ENCODE measurements around the gene NELFE. TPM values are rescaled to one million over a fixed set of nuclear protein-coding genes. Genes with fewer than 3 reads are reported as not detected.

NELFE gene
- total and polyA plus RNA-seq, 2 experiments from 2014 or later, result 62.9 to 108 TPM

DNA sequence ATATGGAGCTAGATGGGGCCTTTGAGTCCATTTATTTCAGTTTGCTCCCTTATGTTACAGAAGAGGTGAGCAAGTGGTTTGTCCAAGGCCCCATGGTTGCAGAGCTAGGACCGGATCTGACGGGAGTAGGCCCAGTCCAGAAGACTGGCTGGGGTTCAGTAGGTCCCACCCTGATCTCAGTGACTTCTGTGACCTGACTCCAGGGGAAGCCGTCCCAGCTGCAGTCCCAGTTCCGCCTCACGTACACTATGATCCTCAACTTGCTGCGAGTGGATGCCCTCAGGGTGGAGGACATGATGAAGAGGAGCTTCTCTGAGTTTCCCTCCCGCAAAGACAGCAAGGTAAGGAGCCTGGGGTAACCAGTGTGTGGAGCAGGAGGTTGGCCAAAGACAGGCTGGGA, 7.7 kb upstream of the NELFE start:
- DNase-seq, result no peak
- H3F3A ChIP-seq (ENCODE audit: insufficient read depth), result peaks cover 14% of the 10 kb centered on the region; the same call in 1 of the 2 replicates
- H3K27ac ChIP-seq, result no peak overlapping the region
- H4K20me1 ChIP-seq (ENCODE audit: insufficient read depth), result no peaks in the 10 kb centered on the region
- H3K9me2 ChIP-seq (ENCODE audit: insufficient read depth), result no peaks in the 10 kb centered on the region
- peaks cover 22% of the 10 kb centered on the region; the same call in 1 of the 2 replicates for H3K36me3 ChIP-seq (ENCODE audit: low read depth)
- no peaks in the 10 kb centered on the region for H3K9me3 ChIP-seq (ENCODE audit: low read depth)
- in situ Hi-C loops (cut with MboI), result no loop called here
- no peaks in the 10 kb centered on the region for H3K27me3 ChIP-seq (replicated peaks; ENCODE audit: insufficient read depth)
- TF ChIP-seq EZH2phosphoT487 (IDR thresholded peaks at IDR 0.05; ENCODE audit: insufficient read depth, low read depth) (no peak), EZH2 (IDR thresholded peaks at IDR 0.05; ENCODE audit: insufficient read depth, poor library complexity, severe bottlenecking) (no peak)
- no peak overlapping the region for H3K9ac ChIP-seq
- 82 to 87% methylated on average over 7 of the region's 7 CpGs for WGBS, 2 experiments (ENCODE audit: low coverage in 1 of 2, low lambda C conversion rate in 2 of 2, missing lambda C conversion rate in 2 of 2)
- H3K79me2 ChIP-seq (ENCODE audit: insufficient read depth), result peaks cover 36% of the 10 kb centered on the region
- no peak overlapping the region for H2AFZ ChIP-seq
- no peak overlapping the region for H3K4me3 ChIP-seq
- H3K4me2 ChIP-seq (ENCODE audit: unreplicated experiment), result no peak overlapping the region
- H3K4me1 ChIP-seq (ENCODE audit: insufficient read depth), result peaks cover 9% of the 10 kb centered on the region

DNA sequence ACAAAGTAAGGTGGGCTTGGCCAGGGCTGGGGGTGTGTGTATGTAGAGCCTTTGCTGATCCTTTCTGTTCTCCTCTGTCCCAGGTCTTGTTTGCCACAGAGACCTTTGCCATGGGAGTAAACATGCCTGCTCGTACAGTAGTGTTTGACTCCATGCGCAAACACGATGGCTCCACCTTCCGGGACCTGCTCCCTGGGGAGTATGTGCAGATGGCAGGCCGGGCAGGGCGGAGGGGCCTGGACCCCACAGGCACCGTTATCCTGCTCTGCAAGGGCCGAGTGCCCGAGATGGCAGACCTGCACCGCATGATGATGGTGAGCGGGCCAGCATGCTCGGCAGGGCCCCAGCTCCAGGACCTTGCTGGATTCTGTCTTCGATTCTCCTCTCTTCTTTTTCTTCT, 6.9 kb upstream of the NELFE start:
- H3K79me2 ChIP-seq (ENCODE audit: insufficient read depth), result peaks cover 33% of the 10 kb centered on the region
- H3K4me3 ChIP-seq, result no peak overlapping the region
- no peak overlapping the region for H3K27ac ChIP-seq
- H2AFZ ChIP-seq, result no peak overlapping the region
- peaks cover 4% of the 10 kb centered on the region for H3K4me1 ChIP-seq (ENCODE audit: insufficient read depth)
- no peaks in the 10 kb centered on the region for H3K9me3 ChIP-seq (ENCODE audit: low read depth)
- no peak overlapping the region for H3K4me2 ChIP-seq (ENCODE audit: unreplicated experiment)
- no peak for DNase-seq
- H4K20me1 ChIP-seq (ENCODE audit: insufficient read depth), result no peaks in the 10 kb centered on the region
- no peak for TF ChIP-seq EZH2phosphoT487 (IDR thresholded peaks at IDR 0.05; ENCODE audit: insufficient read depth, low read depth)
- TF ChIP-seq EZH2 (IDR thresholded peaks at IDR 0.05; ENCODE audit: insufficient read depth, poor library complexity, severe bottlenecking), result no peak
- H3K27me3 ChIP-seq (replicated peaks; ENCODE audit: insufficient read depth), result no peaks in the 10 kb centered on the region
- H3K36me3 ChIP-seq (ENCODE audit: low read depth), result peaks cover 22% of the 10 kb centered on the region; the same call in 1 of the 2 replicates
- WGBS, 2 experiments (ENCODE audit: low coverage in 1 of 2, low lambda C conversion rate in 2 of 2, missing lambda C conversion rate in 2 of 2), result 88 to 94% methylated on average over 11 to 13 of the region's 13 CpGs
- in situ Hi-C loops (cut with MboI), result no loop called here
- H3K9me2 ChIP-seq (ENCODE audit: insufficient read depth), result no peaks in the 10 kb centered on the region
- peaks cover 11% of the 10 kb centered on the region; the same call in 1 of the 2 replicates for H3F3A ChIP-seq (ENCODE audit: insufficient read depth)
- no peak overlapping the region for H3K9ac ChIP-seq

- no peak overlapping the region for H3K4me3 ChIP-seq
- H3K27ac ChIP-seq, result no peak overlapping the region
- no peaks in the 10 kb centered on the region for H3K27me3 ChIP-seq (replicated peaks; ENCODE audit: insufficient read depth)
- no peak overlapping the region for H3K4me2 ChIP-seq (ENCODE audit: unreplicated experiment)
- no peaks in the 10 kb centered on the region for H3K9me3 ChIP-seq (ENCODE audit: low read depth)
- H2AFZ ChIP-seq, result no peak overlapping the region
- peaks cover 37% of the 10 kb centered on the region for H3K79me2 ChIP-seq (ENCODE audit: insufficient read depth)
- TF ChIP-seq EZH2 (IDR thresholded peaks at IDR 0.05; ENCODE audit: insufficient read depth, poor library complexity, severe bottlenecking) (no peak), EZH2phosphoT487 (IDR thresholded peaks at IDR 0.05; ENCODE audit: insufficient read depth, low read depth) (no peak)
- H3K36me3 ChIP-seq (ENCODE audit: low read depth), result peaks cover 17% of the 10 kb centered on the region; the same call in 1 of the 2 replicates
- WGBS, 2 experiments (ENCODE audit: low coverage in 1 of 2, low lambda C conversion rate in 2 of 2, missing lambda C conversion rate in 2 of 2), result 97 to 98% methylated on average over 19 of the region's 19 CpGs
- in situ Hi-C loops (cut with MboI), result no loop called here
- peaks cover 7% of the 10 kb centered on the region for H3K4me1 ChIP-seq (ENCODE audit: insufficient read depth)
- H3K9me2 ChIP-seq (ENCODE audit: insufficient read depth), result no peaks in the 10 kb centered on the region
- no peak for DNase-seq
- no peak overlapping the region for H3K9ac ChIP-seq
- H4K20me1 ChIP-seq (ENCODE audit: insufficient read depth), result no peaks in the 10 kb centered on the region
- no peaks in the 10 kb centered on the region for H3F3A ChIP-seq (ENCODE audit: insufficient read depth)
These were observed 5.2 kb upstream of the NELFE start for GRCh38 chr6:31963921-31964320.

DNA sequence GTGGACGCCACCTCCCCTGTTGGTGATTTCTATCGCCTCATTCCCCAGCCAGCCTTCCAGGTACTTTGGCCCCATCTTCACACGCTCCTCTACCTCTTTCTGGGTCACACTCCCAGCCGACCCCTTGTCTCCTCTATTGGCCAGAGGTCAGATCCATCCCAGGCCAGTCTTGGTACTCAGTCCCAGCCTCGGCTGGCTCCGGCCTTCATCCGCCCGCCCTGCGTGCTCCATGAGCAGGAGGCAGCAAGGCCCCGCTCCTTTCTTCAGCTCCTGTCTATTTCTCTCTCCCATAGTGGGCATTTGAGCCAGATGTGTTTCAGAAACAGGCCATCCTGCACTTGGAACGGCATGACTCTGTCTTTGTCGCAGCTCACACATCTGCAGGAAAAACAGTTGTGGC, 2.8 kb upstream of the NELFE start:
- H3K27me3 ChIP-seq (replicated peaks; ENCODE audit: insufficient read depth), result no peaks in the 10 kb centered on the region
- in situ Hi-C loops (cut with MboI), result no loop called here

More for the DNA sequence above, 2.8 kb upstream of the NELFE start:
- no peak for DNase-seq
- TF ChIP-seq EZH2phosphoT487 (IDR thresholded peaks at IDR 0.05; ENCODE audit: insufficient read depth, low read depth), result no peak
- no peak for TF ChIP-seq EZH2 (IDR thresholded peaks at IDR 0.05; ENCODE audit: insufficient read depth, poor library complexity, severe bottlenecking)
- H3K9me3 ChIP-seq (ENCODE audit: low read depth), result no peaks in the 10 kb centered on the region
- no peaks in the 10 kb centered on the region for H4K20me1 ChIP-seq (ENCODE audit: insufficient read depth)
- H3K27ac ChIP-seq, result no peak overlapping the region
- H3K36me3 ChIP-seq (ENCODE audit: low read depth), result peaks cover 20% of the 10 kb centered on the region; the same call in 1 of the 2 replicates
- H3F3A ChIP-seq (ENCODE audit: insufficient read depth), result 0 out of 2 replicates have a peak, but pooled peaks cover 8% of the 10 kb centered on the region
- H3K4me2 ChIP-seq (ENCODE audit: unreplicated experiment), result no peak overlapping the region
- H3K4me1 ChIP-seq (ENCODE audit: insufficient read depth), result peaks cover 16% of the 10 kb centered on the region
- H3K4me3 ChIP-seq, result no peak overlapping the region
- no peak overlapping the region for H2AFZ ChIP-seq
- H3K9me2 ChIP-seq (ENCODE audit: insufficient read depth), result no peaks in the 10 kb centered on the region
- WGBS, 2 experiments (ENCODE audit: low coverage in 1 of 2, low lambda C conversion rate in 2 of 2, missing lambda C conversion rate in 2 of 2), result 87 to 91% methylated on average over 12 of the region's 12 CpGs
- peaks cover 52% of the 10 kb centered on the region for H3K79me2 ChIP-seq (ENCODE audit: insufficient read depth)
- H3K9ac ChIP-seq, result no peak overlapping the region

Measured in GM23248 (cell line).